ENCODE measurements around the gene DNAJC30. TPM values are rescaled to one million over a fixed set of nuclear protein-coding genes. Genes with fewer than 3 reads are reported as not detected.

DNAJC30 gene
- total and polyA plus RNA-seq, 2 donors (not counting 1 experiment from before 2014, with no cell fraction given): 6.6 to 15.5 TPM

- peak within 1 kb of the TSS; percentile 97 for H3K4me2 ChIP-seq (replicated peaks; ENCODE audit: low read depth, low read length, poor library complexity, severe bottlenecking)
- H3K4me3 ChIP-seq (ENCODE audit: control extremely low read depth in 1 of 5, extremely low read depth in 1 of 5, insufficient read depth in 1 of 5, low read depth in 2 of 5, low read length in 4 of 5): peak within 1 kb of the TSS; percentile 15 to 70 (median 59)
- ChIA-PET POLR2A (interaction anchor here (0.9 kb wide), 1 partner anchor 124 kb away, joined by 5 read pairs; no protein-coding TSS in a partner anchor), CTCF (interaction anchor here (0.5 to 1.6 kb wide), 4 partner anchors 10 to 112 kb away, joined by 4 to 6 read pairs (median 5); partner anchors contain the start of gene ABHD11)
- H4K20me1 ChIP-seq (ENCODE audit: control insufficient read depth, insufficient read depth, low read length, poor library complexity, severe bottlenecking): peaks cover 12% of the 10 kb centered on the region
- ATAC-seq (ENCODE audit: low read depth): peak; percentile 89
- peak; percentile 82 for DNase-seq
- H2AFZ ChIP-seq (ENCODE audit: insufficient read depth, low read depth, low read length, poor library complexity, severe bottlenecking): peak within 1 kb of the TSS; percentile 79
- 1% methylated on average over 80 of the region's 96 CpGs for WGBS (ENCODE audit: insufficient coverage)
- peaks cover 25 to 31% of the 10 kb centered on the region in 2 donors for H3K4me1 ChIP-seq (ENCODE audit: control insufficient read depth in 2 of 2, insufficient read depth in 2 of 2, low read length in 2 of 2)
- intact Hi-C loops (cut with micrococcal nuclease): loop anchor here (1.0 to 5.0 kb wide), 5 partner anchors 12 to 141 kb away; partner anchors contain the start of genes ABHD11, BUD23, DNAJC30 and TBL2
- H3K79me2 ChIP-seq (ENCODE audit: control insufficient read depth, insufficient read depth, low read length): no peaks in the 10 kb centered on the region
- H3K4me3 Mint-ChIP-seq: peak within 1 kb of the TSS; percentile 83
- no peak within 1 kb of the TSS for H3K27ac ChIP-seq (ENCODE audit: low read length in 2 of 2)
- H3K27me3 ChIP-seq (replicated peaks in 1 of 4; ENCODE audit: control extremely low read depth in 1 of 4, control insufficient read depth in 3 of 4, insufficient read depth in 4 of 4, low read length in 3 of 4): peaks cover 0 to 57% (median 25%) of the 10 kb centered on the region in 4 experiments
- H3K9ac ChIP-seq (ENCODE audit: low read length): peak within 1 kb of the TSS; percentile 69
- H3K9me3 ChIP-seq (ENCODE audit: control extremely low read depth in 1 of 3, control insufficient read depth in 2 of 3, insufficient read depth in 1 of 3, low read length in 2 of 3): peaks cover 0 to 11% (median 0%) of the 10 kb centered on the region in 3 donors
- TF ChIP-seq CTCF (IDR thresholded peaks at IDR 0.05) (no peak), EZH2 (IDR thresholded peaks at IDR 0.05; ENCODE audit: borderline replicate concordance, insufficient read depth, low read depth, low read length, poor library complexity, severe bottlenecking) (no peak)
- H3K27ac Mint-ChIP-seq: peak within 1 kb of the TSS; percentile 37
- no peaks in the 10 kb centered on the region for H3K36me3 ChIP-seq (replicated peaks in 1 of 2; ENCODE audit: control extremely low read depth in 1 of 2, control insufficient read depth in 1 of 2, extremely low read depth in 1 of 2, insufficient read depth in 2 of 2, low read length in 1 of 2)
- peaks cover 27% of the 10 kb centered on the region for H3K27me3 Mint-ChIP-seq
- H3K4me1 Mint-ChIP-seq: peaks cover 20% of the 10 kb centered on the region
- no peaks in the 10 kb centered on the region for H3K9me3 Mint-ChIP-seq (ENCODE audit: insufficient read depth)
Observed at GRCh38 chr7:73718905-73719805, 35.9 kb upstream of the DNAJC30 start, which contains the start of gene STX1A. STX1A (minus strand) TSS chr7:73719669; CDS start chr7:73719631, 38 bp downstream.
